GM12878 (cell line): ENCODE results near the gene CAMKK2.

Source experiments
- BRCA1 ChIP-seq: IDR thresholded peaks from 2 replicates; pipeline ENCODE4 v1.6.1; 2011; ENCODE audit warnings: low read depth, low read length, improper control_type of control experiment
- CEBPB ChIP-seq, 2 experiments: fragments of 150-350 bp in 1 of 2; IDR thresholded peaks; 2 replicates each; pipeline ENCODE4 v1.6.1; 2012 to 2014; ENCODE audit warnings: low read depth in 2 of 2, low read length in 2 of 2, borderline replicate concordance in 1 of 2, inconsistent platforms in 1 of 2
- CREB1 ChIP-seq: IDR thresholded peaks from 2 replicates; pipeline ENCODE4 v1.6.1; 2012; ENCODE audit warnings: low read depth, mild to moderate bottlenecking, inconsistent platforms
- EZH2 ChIP-seq: IDR thresholded peaks from 2 replicates; pipeline ENCODE4 v1.6.1; 2012; ENCODE audit warnings: low read depth, mild to moderate bottlenecking, control low read depth, inconsistent platforms, low read length, borderline replicate concordance; ENCODE audit not compliant: control insufficient read depth
- TAF1 ChIP-seq: IDR thresholded peaks from 2 replicates; pipeline ENCODE4 v1.6.1; 2011; ENCODE audit warnings: mild to moderate bottlenecking, low read depth, low read length, borderline replicate concordance
- ZNF622 ChIP-seq: fragments of 450-650 bp; IDR thresholded peaks from 2 replicates; pipeline ENCODE4 v1.6.1; 2017; ENCODE audit warnings: mild to moderate bottlenecking, inconsistent platforms
- TF ChIP-seq, protein P1 (sequence below), 3 experiments: IDR thresholded peaks in 2 of 3; conservative IDR thresholded peaks in 1 of 3; 2 replicates each; pipeline ENCODE4 v1.5.1; 2011; ENCODE audit warnings: low read depth in 3 of 3, low read length in 3 of 3, mild to moderate bottlenecking in 3 of 3, control low read depth in 2 of 3, moderate library complexity in 2 of 3, inconsistent platforms in 1 of 3, mixed read lengths in 1 of 3; ENCODE audit not compliant: control insufficient read depth in 2 of 3, insufficient read depth in 1 of 3; ENCODE audit errors: extremely low read depth in 1 of 3
- TF ChIP-seq, protein P2 (sequence below): fragments of 450-650 bp; IDR thresholded peaks from 2 replicates; pipeline ENCODE4 v1.6.1; 2017; ENCODE audit warnings: mild to moderate bottlenecking, low read depth, inconsistent platforms; ENCODE audit not compliant: poor library complexity, severe bottlenecking
- TF ChIP-seq, protein P3 (sequence below): IDR thresholded peaks from 2 replicates; pipeline ENCODE4 v1.6.1; 2011; ENCODE audit warnings: low read depth, mild to moderate bottlenecking, low read length, moderate library complexity, borderline replicate concordance; ENCODE audit errors: extremely low read depth

DNA sequence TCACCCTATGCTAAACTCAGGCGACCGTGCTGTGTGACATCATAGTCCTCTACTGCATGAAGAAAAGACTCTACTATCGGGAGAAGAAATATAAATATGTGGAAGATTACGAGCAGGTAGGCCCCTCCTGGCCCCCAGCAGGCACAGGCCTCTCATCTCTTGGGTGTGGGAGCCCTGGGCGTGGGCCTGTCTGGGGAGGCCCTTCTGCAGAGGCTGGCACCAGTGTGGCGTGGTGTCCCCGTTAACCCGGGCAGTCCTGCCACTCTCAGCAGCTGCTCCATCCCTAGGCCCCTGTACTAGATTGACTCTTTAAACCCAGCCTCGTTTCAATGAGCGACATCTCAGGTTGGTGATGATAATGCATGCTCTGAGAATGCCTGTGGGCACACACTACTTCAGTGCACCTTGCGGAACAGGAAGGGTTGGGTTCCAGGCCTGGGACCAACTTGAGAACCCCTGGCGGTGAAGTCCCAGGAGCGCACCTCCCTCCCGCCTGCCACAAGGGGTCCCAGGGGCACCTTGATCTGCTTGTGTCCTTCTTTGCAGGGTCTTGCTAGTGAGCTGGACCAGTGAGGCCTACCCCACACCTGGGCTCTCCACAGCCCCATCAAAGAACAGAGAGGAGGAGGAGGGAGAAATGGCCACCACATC is 63.4 kb downstream of the CAMKK2 start:
- TF ChIP-seq, protein P1, sequence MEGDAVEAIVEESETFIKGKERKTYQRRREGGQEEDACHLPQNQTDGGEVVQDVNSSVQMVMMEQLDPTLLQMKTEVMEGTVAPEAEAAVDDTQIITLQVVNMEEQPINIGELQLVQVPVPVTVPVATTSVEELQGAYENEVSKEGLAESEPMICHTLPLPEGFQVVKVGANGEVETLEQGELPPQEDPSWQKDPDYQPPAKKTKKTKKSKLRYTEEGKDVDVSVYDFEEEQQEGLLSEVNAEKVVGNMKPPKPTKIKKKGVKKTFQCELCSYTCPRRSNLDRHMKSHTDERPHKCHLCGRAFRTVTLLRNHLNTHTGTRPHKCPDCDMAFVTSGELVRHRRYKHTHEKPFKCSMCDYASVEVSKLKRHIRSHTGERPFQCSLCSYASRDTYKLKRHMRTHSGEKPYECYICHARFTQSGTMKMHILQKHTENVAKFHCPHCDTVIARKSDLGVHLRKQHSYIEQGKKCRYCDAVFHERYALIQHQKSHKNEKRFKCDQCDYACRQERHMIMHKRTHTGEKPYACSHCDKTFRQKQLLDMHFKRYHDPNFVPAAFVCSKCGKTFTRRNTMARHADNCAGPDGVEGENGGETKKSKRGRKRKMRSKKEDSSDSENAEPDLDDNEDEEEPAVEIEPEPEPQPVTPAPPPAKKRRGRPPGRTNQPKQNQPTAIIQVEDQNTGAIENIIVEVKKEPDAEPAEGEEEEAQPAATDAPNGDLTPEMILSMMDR (IDR thresholded peaks at IDR 0.05 in 2 of 3, conservative IDR thresholded peaks at IDR 0.05 in 1 of 3; ENCODE audit: control insufficient read depth in 2 of 3, extremely low read depth in 1 of 3, insufficient read depth in 1 of 3, low read depth in 3 of 3, low read length in 3 of 3), result peak in 1 of 3 experiments; percentile 6; a peak in 1 of 6 replicates
- TF ChIP-seq, protein P2, sequence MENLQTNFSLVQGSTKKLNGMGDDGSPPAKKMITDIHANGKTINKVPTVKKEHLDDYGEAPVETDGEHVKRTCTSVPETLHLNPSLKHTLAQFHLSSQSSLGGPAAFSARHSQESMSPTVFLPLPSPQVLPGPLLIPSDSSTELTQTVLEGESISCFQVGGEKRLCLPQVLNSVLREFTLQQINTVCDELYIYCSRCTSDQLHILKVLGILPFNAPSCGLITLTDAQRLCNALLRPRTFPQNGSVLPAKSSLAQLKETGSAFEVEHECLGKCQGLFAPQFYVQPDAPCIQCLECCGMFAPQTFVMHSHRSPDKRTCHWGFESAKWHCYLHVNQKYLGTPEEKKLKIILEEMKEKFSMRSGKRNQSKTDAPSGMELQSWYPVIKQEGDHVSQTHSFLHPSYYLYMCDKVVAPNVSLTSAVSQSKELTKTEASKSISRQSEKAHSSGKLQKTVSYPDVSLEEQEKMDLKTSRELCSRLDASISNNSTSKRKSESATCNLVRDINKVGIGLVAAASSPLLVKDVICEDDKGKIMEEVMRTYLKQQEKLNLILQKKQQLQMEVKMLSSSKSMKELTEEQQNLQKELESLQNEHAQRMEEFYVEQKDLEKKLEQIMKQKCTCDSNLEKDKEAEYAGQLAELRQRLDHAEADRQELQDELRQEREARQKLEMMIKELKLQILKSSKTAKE, result no peak
- TF ChIP-seq ZNF622 (no peak), CREB1 (no peak), BRCA1 (no peak), EZH2 (no peak), TAF1 (no peak), CEBPB (IDR thresholded peaks at IDR 0.05; ENCODE audit: borderline replicate concordance in 1 of 2, low read depth in 2 of 2, low read length in 2 of 2) (no peak)
- TF ChIP-seq, protein P3, sequence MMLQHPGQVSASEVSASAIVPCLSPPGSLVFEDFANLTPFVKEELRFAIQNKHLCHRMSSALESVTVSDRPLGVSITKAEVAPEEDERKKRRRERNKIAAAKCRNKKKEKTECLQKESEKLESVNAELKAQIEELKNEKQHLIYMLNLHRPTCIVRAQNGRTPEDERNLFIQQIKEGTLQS, result no peak
